ENCODE results near the gene CCDC82. TPM values are rescaled to one million over a fixed set of nuclear protein-coding genes. Genes with fewer than 3 reads are reported as not detected.

The CCDC82 gene
- total RNA-seq: 15.0 and 16.9 TPM in 2 replicates

DNA sequence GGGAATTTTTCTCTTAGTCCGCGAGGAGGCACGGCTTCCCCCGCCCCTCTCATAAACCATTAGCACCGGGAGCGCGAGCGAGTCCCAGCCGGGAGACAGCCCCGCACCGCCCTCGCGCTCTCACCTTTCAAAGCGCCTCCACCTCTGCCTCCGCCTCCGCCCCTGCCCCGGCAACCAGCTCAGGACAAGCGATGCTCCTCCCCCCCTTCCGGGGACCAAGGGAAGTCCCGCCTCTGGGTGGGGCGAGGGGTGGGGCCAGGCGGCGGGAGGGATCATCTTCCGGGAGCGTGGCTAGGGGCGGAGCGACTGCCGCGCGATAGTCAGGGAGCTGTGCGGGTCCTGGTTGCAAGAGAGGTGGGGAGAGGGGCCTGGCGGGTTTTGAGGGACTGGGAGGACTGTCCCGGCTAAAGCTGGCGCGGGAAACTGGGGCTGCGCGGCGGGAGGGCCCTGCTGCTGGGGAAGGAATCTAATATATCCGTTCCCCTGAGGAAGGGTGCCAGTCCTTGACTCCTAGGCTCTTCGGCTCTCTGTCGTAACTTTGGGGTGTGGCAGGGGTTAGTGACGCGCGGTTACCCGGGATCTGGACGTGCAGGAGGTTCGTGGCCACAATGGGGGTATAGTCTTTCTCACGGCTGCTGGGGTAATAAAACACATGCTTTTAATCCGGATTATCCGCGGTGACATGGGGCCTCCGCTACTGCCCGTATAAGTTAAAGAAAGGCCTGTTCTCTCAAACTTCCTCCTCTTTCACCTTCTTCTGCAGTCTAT lies at the start of gene CCDC82, which contains the start of gene JRKL:
TSS of gene CCDC82 (minus strand) at position 193 of the 768 bp plus-strand sequence. CDS start 5,165 bp downstream, outside the sequence.
TSS of gene JRKL (plus strand) at position 294 of the 768 bp plus-strand sequence. CDS start 637 bp downstream, outside the sequence.

DNA sequence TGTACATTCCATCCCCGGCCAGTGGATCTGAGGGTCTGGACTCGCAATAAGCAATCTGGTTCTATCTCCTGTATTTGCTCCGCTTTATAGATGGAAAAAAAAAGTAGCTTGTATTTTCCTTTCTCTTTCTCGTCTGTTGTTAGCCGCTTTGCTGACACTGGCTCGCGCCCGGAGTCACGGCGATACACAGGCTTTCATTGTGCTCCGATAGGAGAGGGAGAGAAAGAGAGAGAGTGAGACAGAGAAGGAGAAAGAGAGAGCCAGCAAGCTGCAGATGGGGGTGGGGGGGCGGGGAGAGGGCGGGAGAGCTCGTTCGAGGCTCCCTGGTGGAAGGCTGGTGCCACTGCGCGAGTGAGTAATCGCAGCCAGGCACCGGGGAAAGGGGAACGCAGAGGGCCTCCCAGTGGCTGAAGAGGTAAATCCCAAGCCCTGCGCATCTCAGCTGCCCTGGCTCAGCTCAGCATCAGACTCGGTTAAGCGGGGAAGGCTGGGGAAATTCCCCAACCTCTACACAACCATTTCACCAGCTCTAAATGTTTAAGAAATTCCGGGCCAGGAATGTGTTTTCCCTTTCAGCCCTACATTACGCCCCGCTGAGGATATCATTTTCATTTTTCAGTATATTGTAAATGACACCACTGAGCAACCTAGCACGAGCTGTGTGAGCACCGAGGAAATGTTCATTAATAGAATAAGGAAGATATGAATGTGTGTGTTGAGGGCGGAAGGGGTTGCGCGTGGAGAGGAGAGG lies 46.6 kb downstream of the CCDC82 start, which contains the start of gene MAML2:
TSS of gene MAML2 (minus strand) at position 235 of the 751 bp plus-strand sequence. CDS start 1,300 bp downstream, outside the sequence.

Other genes with a start within 250 kb of the CCDC82 start
- 13.1 and 20.9 TPM in 2 replicates for gene MAML2, start 46.7 kb downstream of the CCDC82 start, total RNA-seq
- 13.9 and 20.3 TPM in 2 replicates for gene JRKL, start 101 bp upstream of the CCDC82 start, total RNA-seq

Data from smooth muscle cell of the pulmonary artery (primary cell).